Measurements from ENCODE around the gene DTL. TPM values are rescaled to one million over a fixed set of nuclear protein-coding genes. Genes with fewer than 3 reads are reported as not detected.

Gene DTL
- total RNA-seq, 1 experiment from 2014 or later: 41.0 TPM

GRCh38 chr1:212118167-212118871 lies 82.8 kb downstream of the DTL start:
- RAD21 ChIA-PET (ENCODE audit: low non-redundant PET in 1 of 2, low total read pairs in 2 of 2, uncharacterized antibody in 2 of 2, unreplicated experiment in 2 of 2): no interaction called here

DNA sequence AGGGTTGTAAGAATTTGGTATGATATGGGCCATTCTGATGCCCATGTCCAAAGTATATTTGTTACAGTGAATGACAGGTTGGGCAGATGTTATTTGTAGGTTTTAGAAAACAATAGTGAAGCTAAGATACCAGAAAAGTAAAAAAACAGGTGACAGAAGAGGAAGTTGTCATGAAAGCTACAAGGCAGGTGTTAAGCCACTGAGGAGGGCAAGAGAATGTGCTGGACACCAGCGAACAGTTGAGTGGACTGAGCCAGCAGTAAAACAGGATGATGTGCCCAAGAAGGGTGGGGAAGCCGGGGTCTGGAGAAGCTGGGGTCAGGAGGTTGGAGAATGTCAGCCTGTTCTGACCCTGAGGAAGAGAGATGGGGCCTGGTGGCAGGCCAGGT lies 83.3 kb downstream of the DTL start:
- DNase-seq (ENCODE audit: low read depth, low spot score): no peak
- Histone ChIP-seq H3K4me2 (ENCODE audit: low read length) (no peak overlapping the region), H3K4me1 (ENCODE audit: control insufficient read depth in 1 of 2, insufficient read depth in 2 of 2, low read length in 2 of 2) (no peaks in the 10 kb centered on the region; a peak in 1 of 4 replicates), H4K20me1 (ENCODE audit: insufficient read depth) (no peaks in the 10 kb centered on the region), H3K9me3 (ENCODE audit: control insufficient read depth in 1 of 2, insufficient read depth in 1 of 2, low read depth in 1 of 2, low read length in 2 of 2) (no peaks in the 10 kb centered on the region), H3K9ac (ENCODE audit: low read length) (no peak overlapping the region), H3K79me2 (ENCODE audit: insufficient read depth, low read length) (no peaks in the 10 kb centered on the region), H3K36me3 (ENCODE audit: control insufficient read depth in 1 of 2, insufficient read depth in 2 of 2, low read length in 2 of 2) (no peaks in the 10 kb centered on the region), H2AFZ (ENCODE audit: low read depth, low read length, poor library complexity, severe bottlenecking) (no peak overlapping the region), H3K9me2 (ENCODE audit: insufficient read depth) (no peaks in the 10 kb centered on the region), H3K27me3 (ENCODE audit: insufficient read depth, low read length) (no peaks in the 10 kb centered on the region), H3K4me3 (replicated peaks in 1 of 2; ENCODE audit: low read depth in 1 of 2, low read length in 2 of 2) (no peak overlapping the region), H3K27ac (ENCODE audit: low read depth, low read length) (no peak overlapping the region)
- BruUV-seq (replicated peaks): no TSS peak
- no peak for ATAC-seq
- ChIA-PET POLR2A (no interaction called here), RAD21 (ENCODE audit: low non-redundant PET in 1 of 2, low total read pairs in 2 of 2, uncharacterized antibody in 2 of 2, unreplicated experiment in 2 of 2) (no interaction called here), CTCF (interaction anchor here (1.2 kb wide), 1 partner anchor 172 kb away, joined by 3 read pairs; no protein-coding TSS in a partner anchor)
- intact Hi-C loops (cut with micrococcal nuclease): no loop called here
- TF ChIP-seq ELF1 (IDR thresholded peaks at IDR 0.05; ENCODE audit: borderline replicate concordance, low read depth) (no peak), ZBTB33 (IDR thresholded peaks at IDR 0.05; ENCODE audit: extremely low read depth, insufficient replicate concordance, low read length) (no peak), YY1 (IDR thresholded peaks at IDR 0.05; ENCODE audit: extremely low read depth, insufficient replicate concordance, low read depth, low read length) (no peak), SRF (IDR thresholded peaks at IDR 0.05; ENCODE audit: low read depth) (no peak), FOSL1 (IDR thresholded peaks at IDR 0.05; ENCODE audit: low read depth) (no peak)

More at GRCh38 chr1:212118167-212118871, 82.8 kb downstream of the DTL start:
- no peaks in the 10 kb centered on the region for H3K9me3 ChIP-seq (ENCODE audit: control insufficient read depth in 1 of 2, insufficient read depth in 1 of 2, low read depth in 1 of 2, low read length in 2 of 2)
- no TSS peak for BruUV-seq (replicated peaks)
- H3K4me1 ChIP-seq (ENCODE audit: control insufficient read depth in 1 of 2, insufficient read depth in 2 of 2, low read length in 2 of 2): no peaks in the 10 kb centered on the region; a peak in 1 of 4 replicates
- TF ChIP-seq ZBTB33 (IDR thresholded peaks at IDR 0.05; ENCODE audit: extremely low read depth, insufficient replicate concordance, low read length) (no peak), SP1 (IDR thresholded peaks at IDR 0.05; ENCODE audit: low read depth) (no peak)
- H2AFZ ChIP-seq (ENCODE audit: low read depth, low read length, poor library complexity, severe bottlenecking): no peak overlapping the region
- ATAC-seq: no peak
- H3K4me2 ChIP-seq (ENCODE audit: low read length): no peak overlapping the region
- CTCF ChIA-PET: interaction anchor here (0.8 to 1.2 kb wide), 2 partner anchors 173 to 338 kb away, joined by 3 read pairs; no protein-coding TSS in a partner anchor
- no peak overlapping the region for H3K9ac ChIP-seq (ENCODE audit: low read length)
- H3K4me3 ChIP-seq (replicated peaks in 1 of 2; ENCODE audit: low read depth in 1 of 2, low read length in 2 of 2): no peak overlapping the region
- H3K27ac ChIP-seq (ENCODE audit: low read depth, low read length): no peak overlapping the region
- no peaks in the 10 kb centered on the region for H3K27me3 ChIP-seq (ENCODE audit: insufficient read depth, low read length)
- no peaks in the 10 kb centered on the region for H3K36me3 ChIP-seq (ENCODE audit: control insufficient read depth in 1 of 2, insufficient read depth in 2 of 2, low read length in 2 of 2)
- no peaks in the 10 kb centered on the region for H4K20me1 ChIP-seq (ENCODE audit: insufficient read depth)
- no peaks in the 10 kb centered on the region for H3K79me2 ChIP-seq (ENCODE audit: insufficient read depth, low read length)
- H3K9me2 ChIP-seq (ENCODE audit: insufficient read depth): no peaks in the 10 kb centered on the region
- POLR2A ChIA-PET: no interaction called here
- intact Hi-C loops (cut with micrococcal nuclease): no loop called here
- no peak for DNase-seq (ENCODE audit: low read depth, low spot score)

Data from HCT116 (cell line).